ENCODE results near the gene OR5D13. TPM values are rescaled to one million over a fixed set of nuclear protein-coding genes. Genes with fewer than 3 reads are reported as not detected.

The OR5D13 gene
- polyA plus RNA-seq, 1 of the 3 experiments (the other 2 are of a cell fraction) = not detected

DNA sequence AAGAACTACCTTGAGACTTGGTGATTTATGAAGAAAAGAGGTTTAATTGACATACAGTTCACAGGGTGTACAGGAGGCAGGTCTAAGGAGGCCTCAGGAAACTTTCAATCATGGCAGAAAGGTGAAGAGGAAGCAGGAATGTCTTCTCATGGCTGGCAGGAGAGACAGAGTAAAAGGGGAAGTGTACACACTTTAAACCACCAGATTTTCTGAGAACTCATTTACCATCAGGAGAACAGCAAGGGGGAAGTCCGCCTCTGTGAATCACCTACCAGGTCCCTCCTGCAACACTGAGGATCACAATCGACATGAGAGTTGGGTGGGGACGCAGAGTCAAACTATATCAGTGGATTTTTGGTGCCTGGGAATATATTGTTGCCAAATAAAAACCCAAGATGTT lies 40.3 kb upstream of the OR5D13 start:
- TF ChIP-seq POLR2AphosphoS5 (IDR thresholded peaks at IDR 0.05; ENCODE audit: low read depth, low read length) (no peak), NRF1 (IDR thresholded peaks at IDR 0.05; ENCODE audit: low read depth, low read length) (no peak), FOXM1 (IDR thresholded peaks at IDR 0.05; ENCODE audit: low read depth) (no peak), ELF1 (IDR thresholded peaks at IDR 0.05) (no peak), RCOR1 (IDR thresholded peaks at IDR 0.05; ENCODE audit: low read length) (no peak), YY1 (IDR thresholded peaks at IDR 0.05; ENCODE audit: low read depth) (no peak), MXI1 (IDR thresholded peaks at IDR 0.05; ENCODE audit: low read depth, low read length) (no peak), RAD21 (IDR thresholded peaks at IDR 0.05; ENCODE audit: low read length) (no peak), TEAD4 (IDR thresholded peaks at IDR 0.05; ENCODE audit: borderline replicate concordance, insufficient read depth) (no peak)
- TF ChIP-seq, protein P1, sequence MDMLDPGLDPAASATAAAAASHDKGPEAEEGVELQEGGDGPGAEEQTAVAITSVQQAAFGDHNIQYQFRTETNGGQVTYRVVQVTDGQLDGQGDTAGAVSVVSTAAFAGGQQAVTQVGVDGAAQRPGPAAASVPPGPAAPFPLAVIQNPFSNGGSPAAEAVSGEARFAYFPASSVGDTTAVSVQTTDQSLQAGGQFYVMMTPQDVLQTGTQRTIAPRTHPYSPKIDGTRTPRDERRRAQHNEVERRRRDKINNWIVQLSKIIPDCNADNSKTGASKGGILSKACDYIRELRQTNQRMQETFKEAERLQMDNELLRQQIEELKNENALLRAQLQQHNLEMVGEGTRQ (IDR thresholded peaks at IDR 0.05; ENCODE audit: borderline replicate concordance, low read depth, low read length) = no peak
- TF ChIP-seq, protein P2, sequence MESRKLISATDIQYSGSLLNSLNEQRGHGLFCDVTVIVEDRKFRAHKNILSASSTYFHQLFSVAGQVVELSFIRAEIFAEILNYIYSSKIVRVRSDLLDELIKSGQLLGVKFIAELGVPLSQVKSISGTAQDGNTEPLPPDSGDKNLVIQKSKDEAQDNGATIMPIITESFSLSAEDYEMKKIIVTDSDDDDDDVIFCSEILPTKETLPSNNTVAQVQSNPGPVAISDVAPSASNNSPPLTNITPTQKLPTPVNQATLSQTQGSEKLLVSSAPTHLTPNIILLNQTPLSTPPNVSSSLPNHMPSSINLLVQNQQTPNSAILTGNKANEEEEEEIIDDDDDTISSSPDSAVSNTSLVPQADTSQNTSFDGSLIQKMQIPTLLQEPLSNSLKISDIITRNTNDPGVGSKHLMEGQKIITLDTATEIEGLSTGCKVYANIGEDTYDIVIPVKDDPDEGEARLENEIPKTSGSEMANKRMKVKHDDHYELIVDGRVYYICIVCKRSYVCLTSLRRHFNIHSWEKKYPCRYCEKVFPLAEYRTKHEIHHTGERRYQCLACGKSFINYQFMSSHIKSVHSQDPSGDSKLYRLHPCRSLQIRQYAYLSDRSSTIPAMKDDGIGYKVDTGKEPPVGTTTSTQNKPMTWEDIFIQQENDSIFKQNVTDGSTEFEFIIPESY (IDR thresholded peaks at IDR 0.05; ENCODE audit: borderline replicate concordance, low read depth) = no peak
- TF ChIP-seq, protein P3, sequence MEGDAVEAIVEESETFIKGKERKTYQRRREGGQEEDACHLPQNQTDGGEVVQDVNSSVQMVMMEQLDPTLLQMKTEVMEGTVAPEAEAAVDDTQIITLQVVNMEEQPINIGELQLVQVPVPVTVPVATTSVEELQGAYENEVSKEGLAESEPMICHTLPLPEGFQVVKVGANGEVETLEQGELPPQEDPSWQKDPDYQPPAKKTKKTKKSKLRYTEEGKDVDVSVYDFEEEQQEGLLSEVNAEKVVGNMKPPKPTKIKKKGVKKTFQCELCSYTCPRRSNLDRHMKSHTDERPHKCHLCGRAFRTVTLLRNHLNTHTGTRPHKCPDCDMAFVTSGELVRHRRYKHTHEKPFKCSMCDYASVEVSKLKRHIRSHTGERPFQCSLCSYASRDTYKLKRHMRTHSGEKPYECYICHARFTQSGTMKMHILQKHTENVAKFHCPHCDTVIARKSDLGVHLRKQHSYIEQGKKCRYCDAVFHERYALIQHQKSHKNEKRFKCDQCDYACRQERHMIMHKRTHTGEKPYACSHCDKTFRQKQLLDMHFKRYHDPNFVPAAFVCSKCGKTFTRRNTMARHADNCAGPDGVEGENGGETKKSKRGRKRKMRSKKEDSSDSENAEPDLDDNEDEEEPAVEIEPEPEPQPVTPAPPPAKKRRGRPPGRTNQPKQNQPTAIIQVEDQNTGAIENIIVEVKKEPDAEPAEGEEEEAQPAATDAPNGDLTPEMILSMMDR (IDR thresholded peaks at IDR 0.05) = no peak
- Histone ChIP-seq H3K9me3 (no peaks in the 10 kb centered on the region), H3K9me2 (no peaks in the 10 kb centered on the region), H3K4me3 (ENCODE audit: low read depth in 2 of 2, low read length in 1 of 2) (no peak overlapping the region), H3K4me1 (ENCODE audit: control insufficient read depth in 1 of 2, insufficient read depth in 2 of 2, low read depth in 1 of 2, low read length in 1 of 2) (no peaks in the 10 kb centered on the region), H3F3A (replicated peaks; ENCODE audit: insufficient read depth) (no peaks in the 10 kb centered on the region), H3K27ac (ENCODE audit: low read depth in 2 of 2, low read length in 1 of 2) (no peak overlapping the region), H3K27me3 (ENCODE audit: insufficient read depth) (no peaks in the 10 kb centered on the region), H2AFZ (ENCODE audit: low read depth) (no peak overlapping the region), H3K4me2 (no peak overlapping the region), H3K9ac (no peak overlapping the region), H3K79me2 (ENCODE audit: insufficient read depth) (no peaks in the 10 kb centered on the region), H4K20me1 (ENCODE audit: insufficient read depth) (no peaks in the 10 kb centered on the region), H3K36me3 (replicated peaks in 1 of 2; ENCODE audit: control insufficient read depth in 1 of 2, insufficient read depth in 2 of 2, low read length in 1 of 2) (no peaks in the 10 kb centered on the region)
- POLR2A ChIA-PET = no interaction called here
- DNase-seq = no peak
- CTCF ChIA-PET = no interaction called here
- 0% methylated on average over 3 of the region's 3 CpGs for WGBS (ENCODE audit: low lambda C conversion rate)

DNA sequence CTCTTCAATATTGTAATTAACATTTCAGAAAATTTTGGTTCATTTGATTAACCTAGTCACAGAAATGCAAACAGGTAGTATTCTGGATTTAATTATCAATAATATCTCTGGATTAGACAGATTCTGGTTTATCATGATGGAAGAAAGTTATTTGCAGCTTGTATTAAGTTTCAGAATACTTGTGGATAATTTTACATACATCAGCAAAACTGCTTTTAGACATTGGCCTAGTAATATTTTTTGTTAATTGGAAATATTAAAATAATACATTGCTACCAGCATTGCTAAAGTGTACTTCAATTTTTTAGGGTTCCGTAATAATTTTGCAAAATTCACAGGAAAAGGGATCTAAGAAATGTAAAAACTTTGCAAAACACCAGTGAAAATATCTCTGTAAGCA lies 18.4 kb downstream of the OR5D13 start:
- Histone ChIP-seq H3K9me3 (no peaks in the 10 kb centered on the region), H3K27ac (ENCODE audit: low read depth in 2 of 2, low read length in 1 of 2) (no peak overlapping the region), H3K4me1 (ENCODE audit: control insufficient read depth in 1 of 2, insufficient read depth in 2 of 2, low read depth in 1 of 2, low read length in 1 of 2) (no peaks in the 10 kb centered on the region), H3K9ac (no peak overlapping the region), H3K4me3 (ENCODE audit: low read depth in 2 of 2, low read length in 1 of 2) (no peak overlapping the region), H3K79me2 (ENCODE audit: insufficient read depth) (no peaks in the 10 kb centered on the region), H3K9me2 (no peaks in the 10 kb centered on the region), H3F3A (replicated peaks; ENCODE audit: insufficient read depth) (no peaks in the 10 kb centered on the region), H2AFZ (ENCODE audit: low read depth) (no peak overlapping the region), H3K36me3 (replicated peaks in 1 of 2; ENCODE audit: control insufficient read depth in 1 of 2, insufficient read depth in 2 of 2, low read length in 1 of 2) (no peaks in the 10 kb centered on the region), H3K4me2 (no peak overlapping the region), H4K20me1 (ENCODE audit: insufficient read depth) (no peaks in the 10 kb centered on the region), H3K27me3 (ENCODE audit: insufficient read depth) (no peaks in the 10 kb centered on the region)
- CTCF ChIA-PET = no interaction called here
- 2% methylated on average over 1 of the region's 1 CpG for WGBS (ENCODE audit: low lambda C conversion rate)
- DNase-seq = no peak
- no peak for TF ChIP-seq GATA2 (CRISPR knock-in tag; IDR thresholded peaks at IDR 0.05)
- TF ChIP-seq, protein P4, sequence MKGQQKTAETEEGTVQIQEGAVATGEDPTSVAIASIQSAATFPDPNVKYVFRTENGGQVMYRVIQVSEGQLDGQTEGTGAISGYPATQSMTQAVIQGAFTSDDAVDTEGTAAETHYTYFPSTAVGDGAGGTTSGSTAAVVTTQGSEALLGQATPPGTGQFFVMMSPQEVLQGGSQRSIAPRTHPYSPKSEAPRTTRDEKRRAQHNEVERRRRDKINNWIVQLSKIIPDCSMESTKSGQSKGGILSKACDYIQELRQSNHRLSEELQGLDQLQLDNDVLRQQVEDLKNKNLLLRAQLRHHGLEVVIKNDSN (IDR thresholded peaks at IDR 0.05; ENCODE audit: borderline replicate concordance, low read depth) = no peak
- TF ChIP-seq, protein P5, sequence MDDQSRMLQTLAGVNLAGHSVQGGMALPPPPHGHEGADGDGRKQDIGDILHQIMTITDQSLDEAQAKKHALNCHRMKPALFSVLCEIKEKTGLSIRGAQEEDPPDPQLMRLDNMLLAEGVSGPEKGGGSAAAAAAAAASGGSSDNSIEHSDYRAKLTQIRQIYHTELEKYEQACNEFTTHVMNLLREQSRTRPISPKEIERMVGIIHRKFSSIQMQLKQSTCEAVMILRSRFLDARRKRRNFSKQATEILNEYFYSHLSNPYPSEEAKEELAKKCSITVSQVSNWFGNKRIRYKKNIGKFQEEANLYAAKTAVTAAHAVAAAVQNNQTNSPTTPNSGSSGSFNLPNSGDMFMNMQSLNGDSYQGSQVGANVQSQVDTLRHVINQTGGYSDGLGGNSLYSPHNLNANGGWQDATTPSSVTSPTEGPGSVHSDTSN (IDR thresholded peaks at IDR 0.05) = no peak
- POLR2A ChIA-PET = no interaction called here

All from SK-N-SH (cell line).